Esophagus muscularis mucosa (tissue), 4 donors: ENCODE data around the gene GSTA4.

Experiments used
- EP300 ChIP-seq: sonication (generic); formaldehyde crosslinking; IDR thresholded peaks from one replicate; pipeline ENCODE4 v1.6.1; 2017; ENCODE audit warnings: antibody characterized with exemption
- POLR2A ChIP-seq: fragments of 450-650 bp; IDR thresholded peaks from one replicate; pipeline ENCODE4 v1.6.1; 2017; ENCODE audit warnings: antibody characterized with exemption, moderate library complexity, mild to moderate bottlenecking, low read depth
- TF ChIP-seq, protein P1 (sequence below), 3 experiments: fragments of 200-600 bp in 2 of 3; fragments of 450-650 bp in 1 of 3; sonication (generic) in 2 of 3; IDR thresholded peaks; one replicate each; pipeline ENCODE4 v1.5.1; 2017 to 2019; ENCODE audit warnings: antibody characterized with exemption in 3 of 3, mild to moderate bottlenecking in 2 of 3, moderate library complexity in 1 of 3

DNA sequence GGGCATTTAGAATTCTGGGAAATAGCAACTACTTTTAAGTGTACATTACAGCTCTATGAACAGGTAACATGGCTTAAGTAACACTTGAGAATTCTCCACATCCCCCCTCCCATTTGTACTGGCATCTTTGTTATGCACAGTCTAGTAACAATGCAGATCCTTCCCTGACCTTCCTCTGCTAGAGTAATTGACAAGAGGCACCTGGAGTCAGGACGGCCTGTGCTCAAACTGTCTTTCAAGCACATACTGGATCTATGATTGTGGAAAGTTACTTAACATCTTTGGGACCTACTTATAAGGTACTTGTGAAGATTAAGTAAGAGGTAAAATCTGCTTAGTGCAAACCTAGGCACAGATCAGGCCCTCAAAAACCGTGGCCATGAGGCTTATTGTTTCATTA is 63.7 kb downstream of the GSTA4 start:
- TF ChIP-seq, protein P1, sequence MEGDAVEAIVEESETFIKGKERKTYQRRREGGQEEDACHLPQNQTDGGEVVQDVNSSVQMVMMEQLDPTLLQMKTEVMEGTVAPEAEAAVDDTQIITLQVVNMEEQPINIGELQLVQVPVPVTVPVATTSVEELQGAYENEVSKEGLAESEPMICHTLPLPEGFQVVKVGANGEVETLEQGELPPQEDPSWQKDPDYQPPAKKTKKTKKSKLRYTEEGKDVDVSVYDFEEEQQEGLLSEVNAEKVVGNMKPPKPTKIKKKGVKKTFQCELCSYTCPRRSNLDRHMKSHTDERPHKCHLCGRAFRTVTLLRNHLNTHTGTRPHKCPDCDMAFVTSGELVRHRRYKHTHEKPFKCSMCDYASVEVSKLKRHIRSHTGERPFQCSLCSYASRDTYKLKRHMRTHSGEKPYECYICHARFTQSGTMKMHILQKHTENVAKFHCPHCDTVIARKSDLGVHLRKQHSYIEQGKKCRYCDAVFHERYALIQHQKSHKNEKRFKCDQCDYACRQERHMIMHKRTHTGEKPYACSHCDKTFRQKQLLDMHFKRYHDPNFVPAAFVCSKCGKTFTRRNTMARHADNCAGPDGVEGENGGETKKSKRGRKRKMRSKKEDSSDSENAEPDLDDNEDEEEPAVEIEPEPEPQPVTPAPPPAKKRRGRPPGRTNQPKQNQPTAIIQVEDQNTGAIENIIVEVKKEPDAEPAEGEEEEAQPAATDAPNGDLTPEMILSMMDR (IDR thresholded peaks at IDR 0.05) = no peak
- TF ChIP-seq EP300 = no peak
- TF ChIP-seq POLR2A = no peak
